ENCODE data around the gene PAXIP1.
"Not testable (repeated sequence)": the region's sequence is repeated elsewhere in the genome, so short reads cannot be mapped to it uniquely, and the experiment has no call there.

The PAXIP1 gene

GRCh38 chr7:154943906-154944305 lies 59.0 kb downstream of the PAXIP1 start:
- Histone ChIP-seq H3K4me1 (ENCODE audit: low read length) (no peaks in the 10 kb centered on the region), H3K27ac (ENCODE audit: low read length) (no peak overlapping the region), H3K9me3 (replicated peaks; ENCODE audit: insufficient read depth, low read length) (no peaks in the 10 kb centered on the region), H3K9me2 (replicated peaks; ENCODE audit: insufficient read depth, low read length) (no peaks in the 10 kb centered on the region), H4K20me1 (ENCODE audit: insufficient read depth, low read length) (no peaks in the 10 kb centered on the region), H3K9ac (ENCODE audit: low read length) (no peak overlapping the region), H3K27me3 (replicated peaks; ENCODE audit: insufficient read depth, low read length) (no peaks in the 10 kb centered on the region), H3K36me3 (replicated peaks; ENCODE audit: insufficient read depth, low read length) (peaks cover 14% of the 10 kb centered on the region), H3K79me2 (ENCODE audit: low read length) (no peaks in the 10 kb centered on the region), H3K4me3 (ENCODE audit: low read length) (no peak overlapping the region), H2AFZ (ENCODE audit: low read length) (no peak overlapping the region), H3F3A (ENCODE audit: insufficient read depth, low read length) (no peaks in the 10 kb centered on the region), H3K4me2 (ENCODE audit: low read depth, low read length) (no peak overlapping the region)
- TF ChIP-seq EZH2 (optimal IDR thresholded peaks at IDR 0.05; ENCODE audit: low read depth, low read length) (no peak), CTCF (IDR thresholded peaks at IDR 0.05; ENCODE audit: low read length) (no peak), EZH2phosphoT487 (IDR thresholded peaks at IDR 0.05; ENCODE audit: low read length) (no peak)
- no peak for DNase-seq

- TF ChIP-seq EZH2 (optimal IDR thresholded peaks at IDR 0.05; ENCODE audit: low read depth, low read length) (no peak), EZH2phosphoT487 (IDR thresholded peaks at IDR 0.05; ENCODE audit: low read length) (no peak), CTCF (IDR thresholded peaks at IDR 0.05; ENCODE audit: low read length) (no peak)
- Histone ChIP-seq H3K27me3 (replicated peaks; ENCODE audit: insufficient read depth, low read length) (peaks cover 3% of the 10 kb centered on the region; the same call in 1 of the 2 replicates), H3K36me3 (replicated peaks; ENCODE audit: insufficient read depth, low read length) (peaks cover 9% of the 10 kb centered on the region), H4K20me1 (ENCODE audit: insufficient read depth, low read length) (no peaks in the 10 kb centered on the region), H3K9ac (ENCODE audit: low read length) (no peak overlapping the region), H3K4me3 (ENCODE audit: low read length) (no peak overlapping the region), H3K4me1 (ENCODE audit: low read length) (no peaks in the 10 kb centered on the region), H3K4me2 (ENCODE audit: low read depth, low read length) (no peak overlapping the region), H3F3A (ENCODE audit: insufficient read depth, low read length) (no peaks in the 10 kb centered on the region), H3K27ac (ENCODE audit: low read length) (no peak overlapping the region), H3K9me3 (replicated peaks; ENCODE audit: insufficient read depth, low read length) (no peaks in the 10 kb centered on the region), H2AFZ (ENCODE audit: low read length) (no peak overlapping the region), H3K9me2 (replicated peaks; ENCODE audit: insufficient read depth, low read length) (no peaks in the 10 kb centered on the region), H3K79me2 (ENCODE audit: low read length) (no peaks in the 10 kb centered on the region)
- no peak for DNase-seq
These were observed 60.2 kb downstream of the PAXIP1 start for GRCh38 chr7:154942691-154943090.

- TF ChIP-seq CTCF (IDR thresholded peaks at IDR 0.05; ENCODE audit: low read length) = no peak
- no peak for TF ChIP-seq EZH2 (optimal IDR thresholded peaks at IDR 0.05; ENCODE audit: low read depth, low read length)
- TF ChIP-seq EZH2phosphoT487 (IDR thresholded peaks at IDR 0.05; ENCODE audit: low read length) = no peak
- H3K4me1 ChIP-seq (ENCODE audit: low read length) = no peaks in the 10 kb centered on the region
- peaks cover 6% of the 10 kb centered on the region; the same call in 1 of the 2 replicates for H3K27me3 ChIP-seq (replicated peaks; ENCODE audit: insufficient read depth, low read length)
- H3K9me2 ChIP-seq (replicated peaks; ENCODE audit: insufficient read depth, low read length) = no peaks in the 10 kb centered on the region
- H3K9ac ChIP-seq (ENCODE audit: low read length) = no peak overlapping the region
- DNase-seq = no peak
- H3K36me3 ChIP-seq (replicated peaks; ENCODE audit: insufficient read depth, low read length) = no peaks in the 10 kb centered on the region
- H3K4me3 ChIP-seq (ENCODE audit: low read length) = no peak overlapping the region
- H4K20me1 ChIP-seq (ENCODE audit: insufficient read depth, low read length) = no peaks in the 10 kb centered on the region
- no peaks in the 10 kb centered on the region for H3F3A ChIP-seq (ENCODE audit: insufficient read depth, low read length)
- no peak overlapping the region for H3K27ac ChIP-seq (ENCODE audit: low read length)
- no peak overlapping the region for H2AFZ ChIP-seq (ENCODE audit: low read length)
- no peaks in the 10 kb centered on the region for H3K9me3 ChIP-seq (replicated peaks; ENCODE audit: insufficient read depth, low read length)
- H3K4me2 ChIP-seq (ENCODE audit: low read depth, low read length) = no peak overlapping the region
- H3K79me2 ChIP-seq (ENCODE audit: low read length) = no peaks in the 10 kb centered on the region
These were observed 65.1 kb downstream of the PAXIP1 start for GRCh38 chr7:154937837-154938236.

GRCh38 chr7:154934353-154934952 lies 68.5 kb downstream of the PAXIP1 start:
- not testable (repeated sequence) for H3K4me1 ChIP-seq (ENCODE audit: low read length); H3K79me2 ChIP-seq (ENCODE audit: low read length); H3K9me3 ChIP-seq (replicated peaks; ENCODE audit: insufficient read depth, low read length); H3K27me3 ChIP-seq (replicated peaks; ENCODE audit: insufficient read depth, low read length); H3K9me2 ChIP-seq (replicated peaks; ENCODE audit: insufficient read depth, low read length); H3K27ac ChIP-seq (ENCODE audit: low read length); DNase-seq; H3K9ac ChIP-seq (ENCODE audit: low read length); H2AFZ ChIP-seq (ENCODE audit: low read length); H3K36me3 ChIP-seq (replicated peaks; ENCODE audit: insufficient read depth, low read length); H3K4me2 ChIP-seq (ENCODE audit: low read depth, low read length); H3F3A ChIP-seq (ENCODE audit: insufficient read depth, low read length); H4K20me1 ChIP-seq (ENCODE audit: insufficient read depth, low read length); H3K4me3 ChIP-seq (ENCODE audit: low read length)

All from MM.1S (cell line).